ENCODE results near the gene LRP2.

GRCh38 chr2:169107645-169108044 is 254.7 kb downstream of the LRP2 start:
- no peak for TF ChIP-seq CTCF (IDR thresholded peaks at IDR 0.05)
- TF ChIP-seq POLR2A (IDR thresholded peaks at IDR 0.05): no peak
